GM21619 (cell line): ENCODE data around the gene KLHL36.
"Not testable (repeated sequence)": the region's sequence is repeated elsewhere in the genome, so short reads cannot be mapped to it uniquely, and the experiment has no call there.

Experiments used
- ATAC-seq: cut with Tn5 transposase; IDR thresholded peaks from one replicate; pipeline ENCODE4 v1.9.1; 2021; ENCODE audit not compliant: unreplicated experiment

Gene KLHL36

GRCh38 chr16:84690088-84690819, 41.9 kb downstream of the KLHL36 start:
- no peak for ATAC-seq

DNA sequence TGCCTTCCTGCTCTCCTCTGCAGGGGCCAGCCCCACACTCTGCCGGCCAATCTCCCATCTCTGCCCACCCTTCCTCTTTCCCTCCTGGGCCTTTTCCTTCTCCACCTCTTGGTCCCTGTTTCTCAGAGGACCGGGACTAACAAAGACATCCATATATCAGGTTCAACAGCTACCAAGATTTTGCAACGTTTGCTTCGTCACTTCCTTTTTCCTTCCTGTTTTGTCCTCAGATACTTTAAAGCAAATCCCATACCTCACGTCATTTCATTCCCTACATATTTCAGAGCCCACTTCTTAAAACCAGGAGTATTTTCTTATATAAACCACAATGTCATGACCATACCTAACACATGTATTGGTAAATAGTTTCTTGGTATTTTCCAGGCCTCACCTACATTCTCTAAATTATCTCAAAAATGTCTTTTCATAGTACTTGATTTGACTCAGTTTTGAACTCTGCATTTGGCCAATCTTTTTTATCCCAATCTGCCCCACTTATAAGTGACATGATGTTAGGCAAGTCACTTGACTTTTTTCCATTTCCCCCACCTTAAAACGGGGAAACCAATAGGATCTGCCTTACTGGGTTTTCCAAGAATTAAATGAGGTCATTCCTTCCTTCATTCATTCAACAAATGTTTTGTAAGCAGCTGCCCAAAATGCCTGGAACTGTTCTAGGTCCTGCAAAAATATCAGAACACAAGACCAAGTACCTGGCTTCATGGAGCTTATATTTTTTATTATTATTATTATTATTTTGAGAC, 44.3 kb downstream of the KLHL36 start:
- no peak for ATAC-seq

DNA sequence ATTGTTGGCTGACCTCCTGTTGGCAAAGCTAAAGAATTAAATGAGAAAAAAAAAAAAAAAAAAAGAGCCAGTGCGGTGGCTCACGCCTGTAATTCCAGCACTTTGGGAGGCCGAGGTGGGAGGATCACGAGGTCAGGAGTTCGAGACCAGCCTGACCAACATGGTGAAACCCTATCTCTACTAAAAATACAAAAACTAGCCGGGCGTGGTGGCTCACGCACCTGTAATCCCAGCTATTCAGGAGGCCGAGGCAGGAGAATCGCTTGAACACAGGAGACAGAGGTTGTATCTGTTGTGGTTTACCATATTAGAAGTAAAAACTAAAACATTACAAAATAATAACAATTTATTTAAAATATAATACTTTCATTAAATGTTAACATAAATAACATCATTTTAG, 45.6 kb downstream of the KLHL36 start:
- ATAC-seq, result not testable (repeated sequence)

GRCh38 chr16:84694980-84695379, 46.7 kb downstream of the KLHL36 start:
- ATAC-seq, result no peak

DNA sequence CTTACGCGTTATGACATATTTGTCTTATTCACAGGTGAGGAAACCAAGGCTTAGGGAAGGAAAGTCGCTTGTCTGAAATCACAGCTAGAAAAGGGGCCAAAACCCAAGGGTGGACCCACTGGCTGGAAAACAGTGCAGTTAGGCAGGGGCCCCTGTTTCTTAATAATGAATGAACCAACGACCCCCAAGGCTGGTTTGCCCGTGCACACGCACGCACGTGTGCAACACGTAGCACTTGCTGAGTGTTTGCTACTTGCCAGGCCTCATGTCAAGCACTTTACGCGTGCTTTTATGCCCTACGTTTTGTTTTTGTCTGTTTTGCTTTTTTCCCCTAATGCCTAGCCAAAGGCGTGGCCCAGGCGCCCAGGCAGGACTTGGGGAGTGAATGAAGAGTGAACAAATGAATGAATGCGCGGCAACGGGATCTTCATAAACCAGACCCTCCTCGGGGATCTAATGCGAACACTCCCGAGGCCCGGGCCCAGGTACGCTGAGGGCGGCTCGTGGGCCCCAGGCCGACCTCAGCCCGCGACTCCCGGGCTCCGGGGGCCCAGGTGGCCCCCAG, 50.9 kb downstream of the KLHL36 start:
- no peak for ATAC-seq

GRCh38 chr16:84699712-84700445, 51.6 kb downstream of the KLHL36 start, which contains the start of gene USP10:
TSS of gene USP10 (plus strand) at chr16:84700000. CDS start at chr16:84700091, 91 bp downstream.
- peak; percentile 66 for ATAC-seq

- ATAC-seq, result peak; percentile 33
These were observed 52.4 kb downstream of the KLHL36 start for GRCh38 chr16:84700446-84701300.

GRCh38 chr16:84703681-84704080, 55.4 kb downstream of the KLHL36 start:
- ATAC-seq, result no peak

DNA sequence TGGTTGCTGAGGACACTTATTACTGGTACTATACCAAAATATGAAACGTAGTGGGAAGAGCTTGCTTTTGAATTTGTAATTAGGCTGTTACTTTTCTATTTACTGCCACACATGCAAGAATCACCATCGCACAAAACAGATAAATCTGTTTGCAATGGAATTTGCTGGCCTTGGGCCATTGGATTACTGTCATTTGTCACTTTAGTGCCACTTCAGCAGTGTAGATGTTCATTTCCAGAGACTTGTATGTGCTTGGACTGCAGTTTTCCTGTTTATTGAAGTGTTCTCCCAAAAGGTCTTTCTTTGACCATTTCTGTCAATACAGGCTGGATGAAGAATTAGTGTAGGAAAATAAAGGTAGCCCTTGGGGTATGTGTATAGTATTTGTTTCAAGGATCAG, 55.9 kb downstream of the KLHL36 start:
- no peak for ATAC-seq

DNA sequence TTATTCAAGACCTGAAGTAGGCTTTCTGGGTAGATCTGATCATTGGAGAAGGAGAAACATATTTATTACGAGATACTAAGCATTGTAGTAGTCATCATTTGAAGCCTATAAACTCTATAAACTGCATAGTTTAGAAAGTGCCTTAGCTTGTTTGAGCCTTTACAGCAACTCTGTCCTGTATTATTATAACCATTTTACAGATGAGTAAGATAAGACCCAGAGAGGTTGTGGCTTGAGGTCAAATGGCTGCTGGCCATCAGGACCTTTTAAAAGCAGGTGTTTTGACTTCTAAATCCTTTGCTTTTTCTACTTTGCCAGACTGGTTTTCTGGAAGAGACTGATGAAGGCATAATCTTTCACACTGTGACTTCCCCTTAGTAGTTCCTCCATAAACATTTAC, 58.5 kb downstream of the KLHL36 start:
- ATAC-seq, result no peak

DNA sequence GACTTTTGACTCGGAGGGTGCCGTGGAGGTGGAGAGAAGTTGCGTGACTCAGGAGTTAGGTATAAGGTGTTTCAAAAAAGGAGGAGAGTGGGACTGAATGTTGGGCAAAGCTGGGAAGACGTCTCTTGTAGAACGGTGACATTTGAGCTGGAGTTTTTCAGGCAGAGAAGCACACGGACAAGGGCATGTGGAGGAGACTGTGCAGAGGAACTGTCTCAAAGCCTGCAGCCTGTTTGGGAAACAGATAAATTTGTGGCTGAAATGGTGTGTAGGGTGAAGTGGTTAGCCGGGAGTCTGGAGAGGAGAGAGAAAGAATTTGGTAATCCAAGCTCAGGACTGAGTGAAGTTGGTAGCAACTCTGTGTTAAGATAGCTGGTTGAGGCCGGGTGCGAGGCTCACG, 61.3 kb downstream of the KLHL36 start:
- no peak for ATAC-seq

DNA sequence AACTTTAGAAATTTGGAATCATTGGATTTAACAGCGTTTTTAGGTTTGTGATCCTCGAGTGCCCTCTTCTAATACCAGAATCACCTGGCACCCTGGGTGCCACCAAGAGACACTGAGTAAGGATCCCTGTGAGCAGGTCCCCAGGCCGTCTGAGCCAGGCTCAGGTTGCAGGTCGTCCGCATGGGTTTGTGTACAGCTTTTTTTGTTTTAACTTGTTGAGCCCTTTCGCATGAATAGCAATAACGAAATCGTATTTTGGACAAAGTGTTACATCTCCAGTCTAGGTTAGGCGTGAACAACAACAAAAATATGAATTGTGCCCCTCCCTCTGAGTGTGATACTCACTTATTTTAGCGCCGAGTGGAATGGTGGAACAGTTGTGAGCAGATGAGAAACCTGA, 62.4 kb downstream of the KLHL36 start:
- no peak for ATAC-seq
